H9 (cell line): ENCODE data around the gene SLBP. TPM values are rescaled to one million over a fixed set of nuclear protein-coding genes. Genes with fewer than 3 reads are reported as not detected.

Experiments
- DNase-seq: peaks from one replicate; pipeline ENCODE4 v3.0.0-alpha.2; 2017
- H2AFZ ChIP-seq: one replicate; pipeline ENCODE4 v1.6.1; 2013; ENCODE audit warnings: mild to moderate bottlenecking, low read length, control low read depth, moderate library complexity
- H2AK5ac ChIP-seq: 2 replicates; pipeline ENCODE4 v1.6.1; 2013; ENCODE audit warnings: low read length, control low read depth, mixed read lengths; ENCODE audit not compliant: insufficient read length
- H2BK120ac ChIP-seq: one replicate; pipeline ENCODE4 v1.6.1; 2013; ENCODE audit warnings: low read depth, mild to moderate bottlenecking, low read length, control low read depth, inconsistent platforms; ENCODE audit not compliant: poor library complexity, severe bottlenecking
- H2BK12ac ChIP-seq: 2 replicates; pipeline ENCODE4 v1.6.1; 2013; ENCODE audit warnings: low read length, control low read depth, mixed read lengths, low read depth; ENCODE audit not compliant: insufficient read length
- H2BK15ac ChIP-seq: 2 replicates; pipeline ENCODE4 v1.6.1; 2013; ENCODE audit warnings: low read depth, low read length, control low read depth
- H2BK20ac ChIP-seq: one replicate; pipeline ENCODE4 v1.6.1; 2013; ENCODE audit warnings: low read depth, mild to moderate bottlenecking, low read length, control low read depth, inconsistent platforms; ENCODE audit not compliant: poor library complexity, severe bottlenecking
- H2BK5ac ChIP-seq: 2 replicates; pipeline ENCODE4 v1.6.1; 2013; ENCODE audit warnings: low read length, control low read depth, mixed read lengths; ENCODE audit not compliant: insufficient read length
- H3K14ac ChIP-seq: 2 replicates; pipeline ENCODE4 v1.6.1; 2013; ENCODE audit warnings: low read length, control low read depth; ENCODE audit not compliant: insufficient read depth
- H3K18ac ChIP-seq: 2 replicates; pipeline ENCODE4 v1.6.1; 2013; ENCODE audit warnings: low read depth, mild to moderate bottlenecking, mixed read lengths, low read length, control low read depth; ENCODE audit not compliant: insufficient read length
- H3K23ac ChIP-seq: 2 replicates; pipeline ENCODE4 v1.6.1; 2013; ENCODE audit warnings: low read length, control low read depth, mixed read lengths, low read depth; ENCODE audit not compliant: insufficient read length
- H3K23me2 ChIP-seq: 2 replicates; pipeline ENCODE4 v1.6.1; 2013; ENCODE audit warnings: low read depth, mild to moderate bottlenecking, mixed read lengths, low read length, control low read depth; ENCODE audit not compliant: insufficient read length, poor library complexity, severe bottlenecking
- H3K27ac ChIP-seq: 2 replicates; pipeline ENCODE4 v1.5.1; 2013; ENCODE audit warnings: low read length, control low read depth, mixed read lengths, low read depth; ENCODE audit not compliant: insufficient read length
- H3K27me3 ChIP-seq: 2 replicates; pipeline ENCODE4 v1.6.1; 2013; ENCODE audit warnings: low read length, control low read depth, inconsistent platforms; ENCODE audit not compliant: insufficient read depth
- H3K4ac ChIP-seq: 2 replicates; pipeline ENCODE4 v1.6.1; 2013; ENCODE audit warnings: low read depth, mild to moderate bottlenecking, control low read depth, inconsistent platforms, low read length, moderate library complexity
- H3K4me1 ChIP-seq: 2 replicates; pipeline ENCODE4 v1.6.1; 2013; ENCODE audit warnings: low read length, control low read depth, inconsistent platforms; ENCODE audit not compliant: insufficient read depth
- H3K4me2 ChIP-seq: 2 replicates; pipeline ENCODE4 v1.6.1; 2013; ENCODE audit warnings: low read length, control low read depth, mixed read lengths; ENCODE audit not compliant: insufficient read length, insufficient read depth
- H3K56ac ChIP-seq: 2 replicates; pipeline ENCODE4 v1.6.1; 2013; ENCODE audit warnings: low read depth, mild to moderate bottlenecking, mixed read lengths, low read length, control low read depth; ENCODE audit not compliant: insufficient read length
- H3K79me1 ChIP-seq: 2 replicates; pipeline ENCODE4 v1.6.1; 2013; ENCODE audit warnings: low read depth, mild to moderate bottlenecking, moderate library complexity, low read length, control low read depth, inconsistent platforms; ENCODE audit not compliant: insufficient read depth, poor library complexity, severe bottlenecking
- H3K79me2 ChIP-seq: 2 replicates; pipeline ENCODE4 v1.6.1; 2013; ENCODE audit warnings: low read length, control low read depth, inconsistent platforms; ENCODE audit not compliant: insufficient read depth
- H3K9ac ChIP-seq: 2 replicates; pipeline ENCODE4 v1.6.1; 2013; ENCODE audit warnings: low read length, control low read depth, mixed read lengths; ENCODE audit not compliant: insufficient read length; ENCODE audit errors: extremely low read depth
- H3K9me3 ChIP-seq: one replicate; pipeline ENCODE4 v1.6.1; 2013; ENCODE audit warnings: low read depth, low read length, inconsistent platforms; ENCODE audit not compliant: control insufficient read depth
- H3T11ph ChIP-seq: one replicate; pipeline ENCODE4 v1.6.1; 2013; ENCODE audit warnings: mild to moderate bottlenecking, low read length, control low read depth, inconsistent platforms
- H4K20me1 ChIP-seq: one replicate; pipeline ENCODE4 v1.6.1; 2013; ENCODE audit not compliant: control insufficient read depth, insufficient read length, insufficient read depth
- H4K5ac ChIP-seq: 2 replicates; pipeline ENCODE4 v1.6.1; 2013; ENCODE audit warnings: low read depth, mild to moderate bottlenecking, mixed read lengths, low read length, control low read depth; ENCODE audit not compliant: insufficient read length
- H4K8ac ChIP-seq: replicated peaks from 2 replicates; pipeline ENCODE4 v1.6.1; 2013; ENCODE audit warnings: low read length, control low read depth, mixed read lengths, low read depth; ENCODE audit not compliant: insufficient read length
- H4K91ac ChIP-seq: 2 replicates; pipeline ENCODE4 v1.6.1; 2013; ENCODE audit warnings: low read depth, mild to moderate bottlenecking, moderate library complexity, mixed read lengths, low read length, control low read depth; ENCODE audit not compliant: insufficient read length
- H3K27ac Mint-ChIP-seq, 3 experiments: 2 replicates in 2 of 3; 3 replicates in 1 of 3; pipeline ENCODE4 v1.8.0; 2020 to 2021; ENCODE audit warnings: mixed read lengths in 3 of 3, mild to moderate bottlenecking in 1 of 3, moderate library complexity in 1 of 3
- H3K27me3 Mint-ChIP-seq: 2 replicates; pipeline ENCODE4 v1.8.0; 2021; ENCODE audit warnings: low read depth, mild to moderate bottlenecking, moderate library complexity, mixed read lengths
- H3K36me3 Mint-ChIP-seq, 3 experiments: 2 replicates in 2 of 3; 3 replicates in 1 of 3; pipeline ENCODE4 v1.8.0; 2020 to 2021; ENCODE audit warnings: low read depth in 3 of 3, mixed read lengths in 3 of 3; ENCODE audit not compliant: insufficient read depth in 1 of 3
- H3K4me1 Mint-ChIP-seq, 2 experiments: 2 replicates each; pipeline ENCODE4 v1.8.0; 2020; ENCODE audit warnings: mixed read lengths in 2 of 2
- H3K4me3 Mint-ChIP-seq, 2 experiments: 2 replicates in 1 of 2; 3 replicates in 1 of 2; pipeline ENCODE4 v1.8.0; 2020 to 2021; ENCODE audit warnings: mild to moderate bottlenecking in 2 of 2, mixed read lengths in 2 of 2, moderate library complexity in 1 of 2
- H3K9me3 Mint-ChIP-seq, 2 experiments: 2 replicates in 1 of 2; 3 replicates in 1 of 2; pipeline ENCODE4 v1.8.0; 2020; ENCODE audit warnings: mild to moderate bottlenecking in 2 of 2, mixed read lengths in 2 of 2, moderate library complexity in 1 of 2
- CTCF ChIP-seq: fragments of 200-600 bp; sonication (generic); conservative IDR thresholded peaks from 3 replicates; pipeline ENCODE4 v1.8.0; 2021; ENCODE audit warnings: antibody characterized with exemption, mild to moderate bottlenecking
- WGBS: extraction: QIAGEN DNeasy Blood & Tissue Kit; methylation state at CpG from one replicate; pipeline ENCODE4 v1.1.7; 2013; ENCODE audit warnings: missing lambda C conversion rate, low lambda C conversion rate, mixed read lengths; ENCODE audit not compliant: insufficient read length; ENCODE audit errors: extremely low coverage; 5-methylcytosine and 5-hydroxymethylcytosine counted together
- total RNA-seq: library from RNA; stranded (reverse); gene quantifications from 2 replicates; pipeline ENCODE4 v1.2.1, GENCODE V29; 2021

SLBP gene
- total RNA-seq, 1 experiment from 2014 or later, result 62.7 TPM

DNA sequence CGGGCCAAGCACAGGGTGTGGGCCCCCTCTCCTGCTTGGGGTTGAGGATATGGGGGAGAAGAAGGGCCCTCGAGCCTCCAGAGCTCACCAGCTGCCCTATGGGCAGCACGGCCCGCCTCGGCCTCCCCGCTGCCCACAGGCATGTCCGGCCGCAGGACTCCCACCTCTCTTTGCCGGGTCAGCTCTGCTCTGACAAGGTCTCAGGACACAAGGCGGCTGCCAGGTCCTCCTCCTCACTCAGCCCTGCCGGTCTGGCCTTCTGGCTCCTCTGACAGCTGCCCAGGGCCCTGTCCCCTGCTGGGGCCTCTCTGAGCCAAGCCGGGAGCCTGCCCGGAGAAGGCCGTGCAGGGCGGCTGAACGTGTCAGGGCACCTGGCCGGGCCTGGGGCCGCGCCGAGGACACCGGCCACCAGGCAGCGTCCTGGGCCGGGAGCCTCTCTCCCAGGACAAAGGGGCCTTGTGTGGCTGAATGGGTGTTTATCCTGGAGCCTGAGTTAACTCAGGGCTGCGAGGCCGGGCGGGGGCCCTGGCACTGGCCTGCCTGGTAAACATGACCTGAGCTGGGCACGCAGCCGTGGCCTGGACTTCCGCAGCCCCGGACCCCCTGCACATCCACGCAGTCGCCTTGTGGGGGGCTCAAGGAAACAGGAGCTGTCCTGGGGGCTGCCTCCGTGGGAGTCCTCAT, 34.9 kb upstream of the SLBP start:
- Histone ChIP-seq H3K79me1 (no peaks in the 10 kb centered on the region), H2AFZ (no peak overlapping the region), H2BK20ac (no peak overlapping the region), H2BK15ac (no peak overlapping the region), H2AK5ac (no peak overlapping the region), H3K9me3 (no peaks in the 10 kb centered on the region), H3K4ac (no peak overlapping the region), H2BK12ac (no peak overlapping the region), H3T11ph (no peak overlapping the region), H3K27ac (no peak overlapping the region), H4K8ac (no peak overlapping the region), H2BK5ac (no peak overlapping the region), H2BK120ac (no peak overlapping the region), H3K23me2 (no peaks in the 10 kb centered on the region), H3K4me1 (no peaks in the 10 kb centered on the region), H3K23ac (no peak overlapping the region), H3K14ac (no peak overlapping the region), H3K18ac (no peak overlapping the region), H3K27me3 (no peaks in the 10 kb centered on the region), H3K9ac (no peak overlapping the region), H3K4me2 (no peak overlapping the region), H4K91ac (no peak overlapping the region), H3K79me2 (no peaks in the 10 kb centered on the region), H3K56ac (no peak overlapping the region), H4K20me1 (no peaks in the 10 kb centered on the region), H4K5ac (no peak overlapping the region)
- no peaks in the 10 kb centered on the region for H3K9me3 Mint-ChIP-seq
- no peak overlapping the region for H3K4me3 Mint-ChIP-seq
- H3K4me1 Mint-ChIP-seq, result peaks cover 0 to 11% of the 10 kb centered on the region in 2 experiments; a peak in 1 of 4 replicates
- H3K27ac Mint-ChIP-seq, result no peak overlapping the region
- WGBS, result no CpG with 5 or more reads among the region's 33 CpGs
- H3K36me3 Mint-ChIP-seq, result peaks cover 6 to 34% (median 25%) of the 10 kb centered on the region in 3 experiments; a peak in 6 of 7 replicates
- no peak for TF ChIP-seq CTCF
- DNase-seq, result no peak
- H3K27me3 Mint-ChIP-seq, result no peaks in the 10 kb centered on the region
